Thoracic aorta (tissue), 2 donors: ENCODE measurements around the gene ZNF516. TPM values are rescaled to one million over a fixed set of nuclear protein-coding genes. Genes with fewer than 3 reads are reported as not detected.

Source experiments
- ATAC-seq: fragments of 150-250 bp; one replicate; pipeline ENCODE4 v1.8.0; 2017; ENCODE audit warnings: low read depth; ENCODE audit not compliant: insufficient number of reproducible peaks, low FRiP score
- DNase-seq: peaks from one replicate; pipeline ENCODE4 v3.0.0-alpha.2; 2020; ENCODE audit warnings: low spot score
- H3K27ac ChIP-seq, 2 donors: fragments of 200-600 bp; sonication (generic); 1 replicate in 1 of 2; 2 replicates in 1 of 2; pipeline ENCODE4 v1.5.1; 2016; ENCODE audit warnings: mild to moderate bottlenecking in 2 of 2, moderate library complexity in 2 of 2
- H3K27me3 ChIP-seq: fragments of 200-600 bp; sonication (generic); replicated peaks from 2 replicates; pipeline ENCODE4 v1.6.0; 2016; ENCODE audit warnings: mild to moderate bottlenecking; ENCODE audit not compliant: insufficient read depth
- H3K36me3 ChIP-seq: fragments of 200-600 bp; sonication (generic); one replicate; pipeline ENCODE4 v1.5.1; 2016
- H3K4me1 ChIP-seq, 2 donors: fragments of 200-600 bp; sonication (generic); 1 replicate in 1 of 2; 2 replicates in 1 of 2; pipeline versions ENCODE4 v1.5.1 to v1.6.0; 2016; ENCODE audit warnings: low read depth in 2 of 2, mild to moderate bottlenecking in 1 of 2; ENCODE audit not compliant: control insufficient read depth in 1 of 2
- H3K4me3 ChIP-seq: fragments of 200-600 bp; sonication (generic); 2 replicates; pipeline ENCODE4 v1.5.1; 2016; ENCODE audit warnings: mild to moderate bottlenecking
- H3K9me3 ChIP-seq: fragments of 200-600 bp; sonication (generic); 2 replicates; pipeline ENCODE4 v1.5.1; 2016
- total RNA-seq, 2 donors: library from RNA; depleted of rRNA; stranded (reverse); fragments of >200 nt; gene quantifications; one replicate each; pipeline versions ENCODE4 v1.1.0 to v1.2.3, GENCODE V29; 2016
- TF ChIP-seq, protein P1 (sequence below): fragments of 200-600 bp; sonication (generic); IDR thresholded peaks from one replicate; pipeline ENCODE4 v1.5.1; 2019; ENCODE audit warnings: antibody characterized with exemption

Gene ZNF516
- total RNA-seq, 2 donors from 2014 or later = 19.5 to 19.8 TPM

- H3K27me3 ChIP-seq = no peaks in the 10 kb centered on the region
- H3K9me3 ChIP-seq = no peaks in the 10 kb centered on the region
- H3K4me1 ChIP-seq = peaks cover 0 to 19% of the 10 kb centered on the region in 2 donors
- DNase-seq = no peak
- ATAC-seq = no peak
- no peak overlapping the region for H3K27ac ChIP-seq
- no peak overlapping the region for H3K4me3 ChIP-seq
- H3K36me3 ChIP-seq = no peaks in the 10 kb centered on the region
- TF ChIP-seq, protein P1, sequence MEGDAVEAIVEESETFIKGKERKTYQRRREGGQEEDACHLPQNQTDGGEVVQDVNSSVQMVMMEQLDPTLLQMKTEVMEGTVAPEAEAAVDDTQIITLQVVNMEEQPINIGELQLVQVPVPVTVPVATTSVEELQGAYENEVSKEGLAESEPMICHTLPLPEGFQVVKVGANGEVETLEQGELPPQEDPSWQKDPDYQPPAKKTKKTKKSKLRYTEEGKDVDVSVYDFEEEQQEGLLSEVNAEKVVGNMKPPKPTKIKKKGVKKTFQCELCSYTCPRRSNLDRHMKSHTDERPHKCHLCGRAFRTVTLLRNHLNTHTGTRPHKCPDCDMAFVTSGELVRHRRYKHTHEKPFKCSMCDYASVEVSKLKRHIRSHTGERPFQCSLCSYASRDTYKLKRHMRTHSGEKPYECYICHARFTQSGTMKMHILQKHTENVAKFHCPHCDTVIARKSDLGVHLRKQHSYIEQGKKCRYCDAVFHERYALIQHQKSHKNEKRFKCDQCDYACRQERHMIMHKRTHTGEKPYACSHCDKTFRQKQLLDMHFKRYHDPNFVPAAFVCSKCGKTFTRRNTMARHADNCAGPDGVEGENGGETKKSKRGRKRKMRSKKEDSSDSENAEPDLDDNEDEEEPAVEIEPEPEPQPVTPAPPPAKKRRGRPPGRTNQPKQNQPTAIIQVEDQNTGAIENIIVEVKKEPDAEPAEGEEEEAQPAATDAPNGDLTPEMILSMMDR = no peak
Measured at GRCh38 chr18:76480913-76481312, 14.1 kb downstream of the ZNF516 start.

- TF ChIP-seq, protein P1 = no peak
- Histone ChIP-seq H3K4me3 (no peak overlapping the region), H3K9me3 (no peaks in the 10 kb centered on the region), H3K36me3 (no peaks in the 10 kb centered on the region), H3K4me1 (peaks cover 0 to 20% of the 10 kb centered on the region in 2 donors), H3K27ac (no peak overlapping the region), H3K27me3 (no peaks in the 10 kb centered on the region)
- ATAC-seq (no peak), DNase-seq (no peak)
Measured at GRCh38 chr18:76479351-76480238, 15.4 kb downstream of the ZNF516 start.

DNA sequence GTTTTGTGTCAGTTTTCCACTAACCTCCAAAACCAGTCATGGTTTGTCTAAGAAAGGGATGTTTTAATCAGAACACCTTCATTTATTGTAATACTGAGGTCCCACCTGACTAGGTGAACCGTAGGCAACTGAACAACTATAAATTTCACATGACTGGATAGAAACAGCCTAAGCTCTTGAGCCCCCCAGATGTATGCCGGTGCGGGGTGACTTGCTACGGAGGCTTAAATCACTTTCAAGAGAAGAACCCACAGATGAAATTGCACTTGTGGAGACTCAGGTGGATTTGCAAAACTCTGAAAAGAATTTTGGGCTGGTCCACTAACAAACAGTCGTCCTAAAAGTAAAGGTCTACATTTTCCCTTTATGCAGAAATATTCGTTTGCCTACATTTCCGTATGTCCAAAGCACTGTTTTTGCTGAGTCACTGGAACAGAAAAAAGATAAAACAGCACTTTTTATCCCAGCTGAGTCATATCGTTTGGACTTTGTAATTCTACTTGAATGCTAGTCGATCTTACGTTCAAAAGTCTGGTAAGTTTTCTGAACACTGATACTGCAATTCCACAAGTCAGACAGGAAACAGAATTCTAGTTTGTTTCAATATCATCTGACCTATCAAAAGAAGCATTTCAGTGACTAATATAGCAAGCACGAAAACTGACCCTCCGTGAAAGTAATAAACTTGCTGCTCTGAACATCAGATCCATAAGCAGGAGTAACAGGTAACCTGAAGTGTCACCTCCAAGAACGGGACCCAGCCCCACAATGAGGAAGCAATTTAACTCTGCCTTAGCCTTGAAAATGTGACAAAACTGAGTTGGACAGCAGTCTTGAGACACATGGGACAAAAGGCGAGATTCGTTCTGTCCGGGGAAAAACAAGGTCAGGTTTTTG is 18.1 kb downstream of the ZNF516 start:
- peak overlapping the region; percentile 48 to 61 for H3K27ac ChIP-seq
- TF ChIP-seq, protein P1 = no peak
- H3K4me1 ChIP-seq = peaks cover 0 to 20% of the 10 kb centered on the region in 2 donors
- H3K9me3 ChIP-seq = no peaks in the 10 kb centered on the region
- ATAC-seq (peak; percentile 65), DNase-seq (no peak)
- peak overlapping the region; percentile 68 for H3K4me3 ChIP-seq
- no peaks in the 10 kb centered on the region for H3K27me3 ChIP-seq
- no peaks in the 10 kb centered on the region for H3K36me3 ChIP-seq

DNA sequence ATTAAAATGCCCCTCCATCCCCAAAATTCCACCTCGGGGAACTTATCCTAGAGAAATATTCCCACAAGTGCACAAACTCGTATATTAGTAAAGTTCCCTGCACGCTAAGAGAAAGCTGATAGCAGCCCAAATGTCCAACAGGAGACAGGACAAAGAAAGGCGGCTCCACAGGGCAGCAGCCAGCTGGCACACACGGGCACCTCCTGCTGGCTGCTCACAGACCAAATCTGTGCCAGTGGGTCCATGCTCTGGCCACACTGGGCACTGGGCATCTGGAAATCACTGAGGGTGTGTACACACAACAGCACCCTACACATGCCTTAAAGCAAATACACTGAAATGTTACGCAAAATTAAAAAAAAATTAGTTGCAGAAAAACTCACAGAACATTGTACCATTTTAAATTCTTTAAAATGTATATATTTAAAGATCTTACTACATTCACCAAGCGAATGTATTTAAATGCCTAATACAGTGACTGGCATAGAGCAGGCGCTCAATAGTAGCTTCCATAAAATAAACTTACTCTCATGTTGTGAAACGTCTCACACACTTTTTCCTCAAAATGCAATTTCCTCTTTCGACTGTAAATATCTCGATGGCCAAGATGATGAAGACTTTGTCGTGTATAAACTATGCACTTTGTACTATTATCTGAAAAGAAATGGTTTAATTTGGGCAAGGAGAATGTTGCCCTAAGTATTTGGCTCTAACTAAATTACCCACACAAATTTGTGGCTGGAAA is 19.4 kb downstream of the ZNF516 start:
- ATAC-seq = no peak
- Histone ChIP-seq H3K27ac (no peak overlapping the region), H3K4me3 (no peak overlapping the region), H3K36me3 (no peaks in the 10 kb centered on the region), H3K4me1 (peaks cover 0 to 20% of the 10 kb centered on the region in 2 donors), H3K9me3 (no peaks in the 10 kb centered on the region), H3K27me3 (no peaks in the 10 kb centered on the region)
- DNase-seq = no peak
- TF ChIP-seq, protein P1 = no peak
